ENCODE data around the gene TALDO1.

The TALDO1 gene

DNA sequence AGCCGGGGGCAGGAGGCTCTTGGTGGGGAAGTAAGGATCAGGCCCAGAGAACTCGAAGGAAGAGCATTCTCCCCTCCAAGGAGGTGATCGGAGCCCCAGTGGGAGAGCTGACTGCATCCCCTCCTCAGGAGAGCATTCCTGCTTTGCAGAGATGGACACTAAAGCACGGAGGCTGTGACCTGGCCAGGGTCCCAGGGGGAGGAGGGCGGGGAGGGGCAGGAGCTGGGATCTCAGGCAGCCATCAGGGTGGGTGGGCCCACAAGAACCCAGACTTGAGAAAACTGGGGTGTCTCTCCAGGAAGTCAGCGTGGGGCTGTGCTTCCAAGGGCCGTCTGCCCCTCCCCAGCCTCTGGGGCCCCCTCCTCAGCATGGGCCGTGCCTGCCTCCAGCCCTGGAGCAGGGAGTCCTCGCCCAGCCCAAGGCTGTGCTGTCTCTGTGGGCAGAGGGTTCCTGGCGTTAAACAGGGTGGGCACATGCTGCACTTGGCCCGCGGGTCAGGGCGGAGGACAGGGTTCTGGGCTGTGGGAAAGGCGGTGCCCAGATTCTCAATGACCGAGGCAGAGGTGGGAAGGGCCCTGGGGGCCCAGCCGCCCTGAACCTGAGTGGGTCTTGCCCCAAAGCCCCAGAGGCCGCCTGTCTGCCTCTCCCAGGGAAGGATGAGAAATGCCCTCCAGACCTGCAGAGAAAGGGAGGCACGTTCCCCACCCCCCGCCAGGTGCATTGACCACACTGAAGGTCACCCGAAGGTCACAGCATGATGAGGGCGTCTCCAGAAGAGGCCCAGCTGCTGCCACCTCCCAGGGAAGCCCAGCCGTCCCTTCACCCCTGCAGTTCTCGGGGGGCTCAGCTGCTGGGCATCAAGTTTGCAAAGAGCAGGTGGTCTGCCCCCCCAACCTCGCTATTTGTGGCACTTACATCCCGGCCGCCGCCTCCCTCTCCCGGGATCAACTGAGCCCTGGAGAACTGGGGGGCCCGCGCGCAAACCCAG, 42.0 kb downstream of the TALDO1 start:
- no peak for DNase-seq

DNA sequence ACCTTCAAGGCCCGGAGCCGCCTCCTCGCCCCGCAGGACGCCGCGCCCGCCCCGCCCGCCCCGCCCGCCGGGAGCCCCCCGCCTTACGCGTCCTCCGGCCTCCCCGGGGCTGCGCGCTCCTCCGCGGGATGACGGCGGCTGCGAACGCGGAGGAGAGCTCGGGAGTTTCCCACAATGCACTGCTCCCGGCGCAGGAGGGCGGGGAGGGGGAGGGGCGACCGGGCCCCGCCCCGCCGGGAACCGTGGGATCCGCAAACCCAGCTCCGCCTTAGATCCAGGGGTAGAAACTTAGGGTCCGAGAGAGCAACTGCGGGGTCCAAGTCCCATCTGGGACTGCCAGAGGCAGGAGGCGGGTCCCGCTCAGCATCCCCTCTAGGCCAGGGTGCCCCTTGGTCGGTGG, 42.7 kb downstream of the TALDO1 start, which contains the start of gene CEND1:
TSS of gene CEND1 (minus strand) at position 148 of the 400 bp plus-strand sequence. CDS start 1,514 bp downstream, outside the sequence.
- DNase-seq, result no peak

GRCh38 chr11:790721-791564, 43.7 kb downstream of the TALDO1 start:
- DNase-seq, result no peak

DNA sequence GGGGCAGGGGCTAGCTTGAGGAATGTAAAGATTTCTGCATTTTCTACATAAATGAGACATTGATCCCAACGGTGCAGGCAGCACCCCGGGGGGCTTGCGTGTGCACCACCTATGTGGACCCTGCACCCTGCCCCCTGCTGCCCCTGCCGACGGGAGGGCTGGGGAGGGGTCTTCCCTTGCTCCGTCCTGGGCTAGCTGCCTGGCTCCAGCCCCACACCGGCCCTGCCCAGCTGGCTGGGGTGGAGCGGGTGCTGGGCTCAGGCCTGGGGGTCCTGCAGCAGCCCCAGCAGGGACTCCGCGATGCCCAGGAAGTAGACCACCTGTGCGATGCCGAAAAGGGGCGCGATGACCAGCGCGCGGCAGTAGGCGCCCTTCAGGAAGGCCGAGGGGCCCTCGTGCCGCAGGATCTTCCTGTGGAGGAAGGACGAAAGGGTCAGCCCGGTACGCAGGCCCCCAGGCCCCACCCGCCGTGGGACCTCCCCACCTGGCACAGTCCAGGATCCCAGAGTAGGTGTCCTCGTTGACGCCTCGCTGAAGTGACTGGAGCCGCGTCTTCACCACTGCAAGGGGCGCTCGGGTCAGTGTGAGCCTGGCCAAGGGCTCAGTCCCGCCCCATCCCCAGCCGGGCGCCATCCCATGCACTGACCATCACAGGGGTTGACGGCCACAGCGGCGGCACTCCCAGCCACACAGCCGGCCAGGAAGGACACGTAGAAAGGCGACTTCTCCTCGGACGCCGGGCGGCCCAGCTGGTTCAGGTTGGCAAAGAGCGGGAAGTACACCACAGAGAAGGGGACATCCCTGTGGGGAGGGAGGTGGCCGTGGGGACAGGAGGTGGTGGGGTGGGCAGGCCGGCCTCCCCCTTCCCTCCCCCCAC, 44.6 kb downstream of the TALDO1 start:
- no peak for DNase-seq

DNA sequence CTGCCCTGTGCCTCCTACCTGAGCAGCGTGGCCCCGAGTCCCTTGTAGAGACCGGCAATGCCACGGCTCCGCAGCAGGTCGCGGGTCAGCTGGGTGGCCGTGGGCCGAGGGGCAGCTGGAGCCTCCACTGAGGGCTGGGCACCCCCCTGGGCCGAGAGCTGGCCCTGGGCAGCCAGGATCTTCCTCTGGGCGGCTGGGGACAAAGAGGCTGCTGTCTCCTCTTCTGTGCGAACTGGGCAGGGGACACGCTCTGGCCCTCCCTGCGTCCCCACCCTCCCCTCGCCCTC, 45.2 kb downstream of the TALDO1 start:
- DNase-seq, result no peak

DNA sequence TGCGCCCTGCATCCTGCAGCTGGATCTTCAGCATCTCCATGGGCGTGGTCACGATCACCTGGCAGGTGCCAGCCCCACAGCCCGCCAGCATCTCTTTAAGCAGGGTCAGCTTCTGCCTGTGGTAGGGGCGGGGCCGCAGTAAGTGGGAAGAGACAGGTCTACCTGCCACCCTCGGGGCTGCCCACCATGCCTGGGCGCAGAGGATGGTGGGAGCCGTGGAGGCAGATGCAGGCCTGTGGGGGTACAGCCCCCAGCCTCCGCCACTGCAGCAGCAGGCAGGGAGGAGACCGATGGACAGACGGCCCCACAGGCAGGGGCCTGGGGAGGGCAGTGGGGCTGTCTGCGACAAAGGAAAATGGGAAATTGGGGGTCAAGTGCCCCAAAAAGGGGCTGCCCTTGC, 45.6 kb downstream of the TALDO1 start:
- no peak for DNase-seq

DNA sequence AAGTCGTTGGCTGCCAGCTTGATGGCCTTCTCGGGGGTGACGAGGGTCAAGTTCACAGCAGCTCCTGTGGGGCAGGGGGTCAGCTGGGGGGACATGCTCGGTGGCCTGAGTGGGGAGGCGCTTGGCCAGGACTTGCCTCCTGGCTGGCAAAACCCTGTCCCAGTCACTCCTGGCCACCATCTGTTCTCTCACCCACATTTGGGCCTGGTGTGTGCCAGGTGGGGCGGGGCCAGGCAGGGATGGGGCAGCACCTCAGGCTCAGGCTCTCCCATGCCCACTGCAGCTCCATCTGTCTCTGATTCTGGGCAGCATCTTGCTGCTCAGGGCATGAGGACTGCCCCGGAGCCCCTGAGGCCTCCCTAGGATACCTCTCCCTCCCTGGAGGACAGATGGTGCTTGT, 46.3 kb downstream of the TALDO1 start:
- DNase-seq, result no peak

DNA sequence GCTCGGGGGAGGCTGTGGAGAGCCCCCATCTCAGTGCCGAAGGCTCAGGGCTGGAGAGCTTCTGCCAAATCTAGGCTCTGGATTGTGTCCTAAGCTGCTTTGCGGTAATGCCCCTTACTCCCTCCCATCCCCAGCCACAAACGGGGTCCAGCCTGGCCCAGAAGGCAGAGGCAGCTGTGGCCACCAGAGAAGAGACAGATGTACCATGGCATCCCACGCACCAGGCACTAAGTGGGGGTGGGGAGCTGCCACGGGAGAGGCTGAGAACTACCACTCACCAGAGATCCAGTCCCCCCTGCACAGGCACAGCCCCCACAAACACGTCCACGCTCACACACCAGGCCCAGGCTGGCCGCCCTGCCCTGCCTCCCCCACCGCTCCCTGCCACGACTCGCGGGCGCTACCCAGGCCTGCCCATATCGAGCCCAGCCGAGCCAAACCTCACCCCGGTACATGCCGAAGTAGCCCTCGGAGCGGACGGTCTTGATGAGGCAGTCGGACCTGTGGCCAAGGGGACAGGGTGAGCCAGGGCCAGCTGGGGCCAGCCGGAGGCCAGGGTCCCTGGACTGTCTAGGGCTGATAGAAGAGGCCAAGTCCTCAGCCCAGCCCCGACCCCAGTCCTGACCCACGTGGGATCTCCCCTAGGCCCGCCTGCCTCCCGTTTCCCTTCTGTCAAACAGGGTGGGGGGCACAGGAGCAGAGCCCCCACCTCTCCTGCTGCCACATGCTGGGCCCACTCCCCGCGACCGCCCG, 46.9 kb downstream of the TALDO1 start:
- no peak for DNase-seq

DNA sequence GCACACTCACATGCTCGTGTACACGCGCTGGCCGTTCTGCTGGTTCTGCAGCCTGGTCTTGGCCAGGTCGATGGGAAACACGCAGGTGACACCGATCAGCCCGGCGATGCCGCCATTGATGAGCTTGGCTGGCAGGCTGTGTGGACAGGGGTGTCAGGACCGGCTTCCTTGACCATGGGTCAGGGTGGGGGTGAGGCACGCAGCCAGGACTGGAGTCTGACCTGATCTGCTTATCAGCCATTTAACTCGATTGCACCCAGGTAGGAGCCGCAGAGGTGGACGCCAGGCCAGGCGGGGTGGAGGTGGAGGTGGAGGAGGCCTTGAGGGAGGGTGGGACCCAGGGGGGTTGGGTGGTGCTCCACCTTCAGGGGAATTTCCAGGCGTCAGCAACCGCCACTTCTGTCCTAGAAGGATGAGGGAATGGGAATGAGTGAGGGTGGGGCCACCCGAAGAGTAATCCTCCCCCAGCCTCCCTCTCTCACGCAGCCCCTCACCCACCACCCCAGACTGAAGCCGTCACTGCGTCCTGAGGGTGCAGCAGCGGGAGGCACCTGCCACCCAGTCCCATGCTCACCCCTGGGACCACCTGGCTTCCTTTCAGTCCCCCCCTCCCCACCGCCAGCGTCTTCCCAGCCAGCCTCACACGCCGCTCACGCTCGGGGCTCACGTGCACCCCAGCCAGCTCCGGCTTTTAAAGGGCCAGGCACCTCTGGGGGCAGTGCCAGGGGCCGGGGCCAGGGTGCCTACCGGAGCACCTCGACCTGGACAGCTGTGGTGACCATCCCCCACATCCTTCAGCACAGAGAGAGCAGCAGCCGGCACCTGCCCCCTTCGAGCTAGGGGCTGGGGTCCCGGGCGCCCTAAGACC, 47.7 kb downstream of the TALDO1 start:
- DNase-seq, result no peak

- DNase-seq, result peak; percentile 78
These were observed 48.6 kb downstream of the TALDO1 start for GRCh38 chr11:795634-796564.

- DNase-seq, result no peak
These were observed 49.5 kb downstream of the TALDO1 start for GRCh38 chr11:796565-797295.

- peak; percentile 71 for DNase-seq
These were observed 50.2 kb downstream of the TALDO1 start for GRCh38 chr11:797296-798092.

DNA sequence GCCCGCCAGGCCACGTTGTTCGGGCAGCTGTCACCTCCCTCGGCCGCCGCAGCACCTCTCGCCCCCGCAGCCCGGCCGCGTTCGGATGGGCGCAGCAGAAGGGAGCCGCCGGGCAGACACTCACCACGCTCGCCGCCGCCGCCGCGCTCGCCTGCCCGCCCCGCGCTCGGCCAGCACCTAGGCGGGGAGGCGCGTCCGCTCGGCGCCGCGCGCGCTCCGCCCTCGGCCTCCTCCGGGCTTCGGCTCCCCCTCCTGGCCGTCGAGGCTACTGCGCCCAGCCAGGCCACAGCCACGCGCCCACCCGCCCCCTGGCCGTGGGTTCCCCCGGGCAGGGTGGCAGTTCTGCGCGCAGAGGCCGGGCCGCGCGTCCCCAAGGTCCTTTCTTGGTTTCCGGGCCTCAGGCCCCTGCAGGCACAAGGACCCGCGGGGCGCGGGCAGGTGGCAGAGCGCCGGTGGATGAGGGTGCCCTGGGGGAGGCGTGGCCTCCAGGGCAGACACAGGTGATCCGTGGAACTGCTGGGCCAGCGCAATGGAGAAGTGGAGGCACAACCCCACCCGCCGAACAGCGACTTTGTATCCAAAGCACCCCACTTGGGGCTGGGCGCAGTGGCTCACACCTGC, 50.9 kb downstream of the TALDO1 start, which contains the start of gene SLC25A22:
TSS of gene SLC25A22 (minus strand) at position 189 of the 621 bp plus-strand sequence. CDS start 3,275 bp downstream, outside the sequence.
- peak; percentile 71 for DNase-seq

DNA sequence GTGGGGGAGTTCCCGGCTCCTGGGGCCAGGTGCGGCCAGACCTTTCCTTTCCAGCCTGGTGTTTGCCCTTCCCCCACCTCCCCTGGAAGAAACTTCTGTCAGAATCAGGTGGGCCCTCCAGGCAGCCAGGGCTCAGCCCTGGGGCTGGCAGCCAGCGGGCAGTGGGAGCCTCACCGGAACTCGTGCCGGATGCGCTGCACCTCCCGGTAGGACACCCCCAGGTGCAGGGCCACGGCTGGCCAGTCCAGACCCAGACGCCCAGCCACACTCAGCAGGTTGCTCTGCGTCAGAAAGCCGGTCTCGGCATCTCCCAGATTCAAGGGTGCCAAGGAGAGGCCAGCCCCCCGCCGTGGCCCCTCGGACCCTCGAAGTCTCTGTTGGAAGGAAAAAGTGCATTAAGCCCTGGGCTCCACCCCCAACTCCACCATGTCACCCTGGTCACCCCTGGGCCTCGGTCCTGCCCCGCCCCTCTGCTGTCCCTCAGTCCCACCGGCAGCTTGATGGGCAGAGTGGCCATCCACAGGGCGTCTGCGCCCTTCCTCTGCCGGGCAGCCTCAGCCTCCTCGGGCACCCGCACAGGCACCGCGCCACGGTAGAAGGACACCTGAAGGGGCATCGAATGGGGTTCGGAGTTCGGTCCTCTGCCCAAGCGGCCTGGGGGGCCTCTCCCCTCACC, 52.5 kb downstream of the TALDO1 start:
- no peak for DNase-seq

- no peak for DNase-seq
These were observed 53.2 kb downstream of the TALDO1 start for GRCh38 chr11:800473-800872.

GRCh38 chr11:801097-801780, 54.0 kb downstream of the TALDO1 start:
- no peak for DNase-seq

All from effector CD8-positive, alpha-beta T cell (primary cell).